GM12872 (cell line): ENCODE results near the gene GGNBP2.

Experiments
- TF ChIP-seq, protein P1 (sequence below): IDR thresholded peaks from 3 replicates; pipeline ENCODE4 v1.5.1; 2011; ENCODE audit warnings: low read depth, mild to moderate bottlenecking, low read length, moderate library complexity; ENCODE audit not compliant: insufficient read depth

The GGNBP2 gene

GRCh38 chr17:36578671-36579070, 34.0 kb downstream of the GGNBP2 start:
- TF ChIP-seq, protein P1, sequence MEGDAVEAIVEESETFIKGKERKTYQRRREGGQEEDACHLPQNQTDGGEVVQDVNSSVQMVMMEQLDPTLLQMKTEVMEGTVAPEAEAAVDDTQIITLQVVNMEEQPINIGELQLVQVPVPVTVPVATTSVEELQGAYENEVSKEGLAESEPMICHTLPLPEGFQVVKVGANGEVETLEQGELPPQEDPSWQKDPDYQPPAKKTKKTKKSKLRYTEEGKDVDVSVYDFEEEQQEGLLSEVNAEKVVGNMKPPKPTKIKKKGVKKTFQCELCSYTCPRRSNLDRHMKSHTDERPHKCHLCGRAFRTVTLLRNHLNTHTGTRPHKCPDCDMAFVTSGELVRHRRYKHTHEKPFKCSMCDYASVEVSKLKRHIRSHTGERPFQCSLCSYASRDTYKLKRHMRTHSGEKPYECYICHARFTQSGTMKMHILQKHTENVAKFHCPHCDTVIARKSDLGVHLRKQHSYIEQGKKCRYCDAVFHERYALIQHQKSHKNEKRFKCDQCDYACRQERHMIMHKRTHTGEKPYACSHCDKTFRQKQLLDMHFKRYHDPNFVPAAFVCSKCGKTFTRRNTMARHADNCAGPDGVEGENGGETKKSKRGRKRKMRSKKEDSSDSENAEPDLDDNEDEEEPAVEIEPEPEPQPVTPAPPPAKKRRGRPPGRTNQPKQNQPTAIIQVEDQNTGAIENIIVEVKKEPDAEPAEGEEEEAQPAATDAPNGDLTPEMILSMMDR: no peak

- TF ChIP-seq, protein P1: no peak
These were observed 39.1 kb downstream of the GGNBP2 start for GRCh38 chr17:36583787-36584186.

GRCh38 chr17:36586138-36586537, 41.4 kb downstream of the GGNBP2 start:
- TF ChIP-seq, protein P1: no peak

GRCh38 chr17:36590082-36590481, 45.4 kb downstream of the GGNBP2 start:
- TF ChIP-seq, protein P1: no peak

DNA sequence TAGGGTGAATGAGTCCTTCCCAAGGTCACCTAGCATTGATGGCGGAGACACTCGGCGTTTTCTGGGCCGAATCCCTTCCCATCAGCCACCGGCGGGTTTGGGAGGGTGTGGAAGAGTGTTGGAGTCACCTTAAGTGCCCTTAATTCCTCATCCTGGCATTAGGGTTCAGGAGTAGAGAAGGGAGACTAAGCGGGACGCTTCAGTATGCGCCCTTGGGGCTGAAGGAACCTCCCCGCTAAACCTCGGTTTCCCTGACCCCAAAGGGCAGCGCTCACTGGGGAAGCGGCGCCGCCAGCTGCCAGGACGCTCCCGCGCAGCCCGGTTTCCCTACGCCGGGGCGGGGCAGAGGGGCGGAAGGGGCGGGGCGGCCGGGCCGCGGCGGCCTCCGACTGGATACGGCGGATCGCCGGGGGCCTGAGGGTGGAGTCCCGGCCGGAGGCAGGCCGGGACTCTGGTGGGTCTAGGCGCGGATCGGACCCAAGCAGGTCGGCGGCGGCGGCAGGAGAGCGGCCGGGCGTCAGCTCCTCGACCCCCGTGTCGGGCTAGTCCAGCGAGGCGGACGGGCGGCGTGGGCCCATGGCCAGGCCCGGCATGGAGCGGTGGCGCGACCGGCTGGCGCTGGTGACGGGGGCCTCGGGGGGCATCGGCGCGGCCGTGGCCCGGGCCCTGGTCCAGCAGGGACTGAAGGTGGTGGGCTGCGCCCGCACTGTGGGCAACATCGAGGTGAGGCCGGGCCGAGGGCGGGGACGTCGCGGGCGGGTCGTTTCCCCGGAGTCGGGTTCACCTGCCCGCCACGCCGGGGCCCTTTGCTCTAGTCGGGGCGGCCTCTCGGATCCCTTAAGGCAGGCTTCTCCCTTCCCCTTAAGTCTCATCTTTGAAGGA, 47.0 kb downstream of the GGNBP2 start, which contains the start of gene DHRS11:
Gene DHRS11 (plus strand): TSS at position 446 of the 882 bp plus-strand sequence. CDS start 131 bp downstream, at position 577.
- TF ChIP-seq, protein P1: no peak

DNA sequence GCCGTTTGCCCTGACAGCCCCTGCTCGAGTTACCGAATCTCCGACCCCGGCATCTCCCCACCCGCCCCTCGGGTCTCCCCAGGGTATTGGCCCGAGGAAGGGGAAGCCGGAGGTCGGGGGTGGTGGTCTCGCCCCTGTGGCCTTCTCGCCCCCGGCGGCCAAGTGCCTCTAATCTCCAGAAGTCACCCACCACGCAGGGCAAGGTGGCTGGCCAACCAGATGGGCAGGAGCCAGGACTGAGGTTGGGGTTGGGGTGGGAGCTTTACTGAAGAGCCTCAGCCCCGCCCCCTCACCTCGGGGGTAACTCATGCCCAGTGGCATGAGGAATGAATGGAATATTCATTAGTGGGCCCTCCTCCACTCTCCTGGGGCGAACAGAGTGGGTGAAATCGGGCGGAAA, 47.6 kb downstream of the GGNBP2 start:
- TF ChIP-seq, protein P1: no peak

DNA sequence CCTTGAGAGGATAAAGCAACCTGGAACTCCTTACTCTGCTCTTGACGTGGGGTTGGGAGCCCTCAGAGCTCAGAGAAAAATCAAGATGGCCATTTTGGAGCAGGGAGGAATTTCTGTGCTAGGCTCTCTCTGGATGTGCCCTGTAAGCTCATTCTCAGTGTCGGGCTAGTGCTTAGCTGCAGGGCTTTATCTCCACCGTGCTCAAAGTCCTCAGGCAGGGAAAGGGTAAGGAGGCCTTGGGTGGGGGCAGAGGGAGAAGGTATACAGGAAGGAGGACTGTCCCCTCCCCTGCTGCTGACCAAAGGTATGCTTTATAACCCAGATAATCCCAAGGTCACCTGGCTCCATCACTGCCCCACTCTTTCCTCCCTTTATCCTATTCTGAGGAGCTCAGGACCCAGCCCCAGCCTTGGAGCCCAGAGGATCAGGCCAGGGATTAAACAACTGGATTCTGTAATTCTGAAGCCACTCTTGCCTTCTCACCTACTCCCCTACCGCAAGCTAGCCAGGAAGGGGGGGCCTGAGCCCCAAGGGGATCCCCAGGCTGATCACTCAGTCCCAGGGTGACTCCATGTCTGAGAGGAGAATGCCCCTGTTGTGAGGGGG, 48.1 kb downstream of the GGNBP2 start:
- TF ChIP-seq, protein P1: no peak
